Fibroblast of skin of left quadriceps (primary cell): Measurements from ENCODE around the gene HMGN2.
"Not testable (repeated sequence)": the region's sequence is repeated elsewhere in the genome, so short reads cannot be mapped to it uniquely, and the experiment has no call there.

ENCODE experiments used
- DNase-seq, 2 experiments: peaks; one replicate each; pipeline ENCODE4 v3.0.0-alpha.2; 2013; ENCODE audit warnings: low read depth in 2 of 2

The HMGN2 gene

GRCh38 chr1:26477446-26478152 lies 5.4 kb downstream of the HMGN2 start:
- DNase-seq, result no peak

GRCh38 chr1:26478159-26478558 lies 5.9 kb downstream of the HMGN2 start:
- DNase-seq, result no peak

GRCh38 chr1:26478988-26479387 lies 6.7 kb downstream of the HMGN2 start:
- no peak for DNase-seq

- DNase-seq, result peak in 1 of 2 experiments; percentile 15
Measured at GRCh38 chr1:26482921-26483320, 10.7 kb downstream of the HMGN2 start.

- DNase-seq, result peak in 1 of 2 experiments; percentile 23
Measured at GRCh38 chr1:26483980-26484379, 11.7 kb downstream of the HMGN2 start.

- no peak for DNase-seq
Measured at GRCh38 chr1:26490155-26490554, 17.9 kb downstream of the HMGN2 start.

GRCh38 chr1:26493267-26493666 lies 21.0 kb downstream of the HMGN2 start:
- no peak for DNase-seq

- DNase-seq, result no peak
Measured at GRCh38 chr1:26493938-26494337, 21.7 kb downstream of the HMGN2 start.

GRCh38 chr1:26496861-26497260 lies 24.6 kb downstream of the HMGN2 start:
- DNase-seq, result no peak

GRCh38 chr1:26498894-26499293 lies 26.7 kb downstream of the HMGN2 start:
- DNase-seq, result no peak

GRCh38 chr1:26500488-26501175 lies 28.4 kb downstream of the HMGN2 start:
- DNase-seq, result peak; percentile 55

GRCh38 chr1:26510711-26511110 lies 38.5 kb downstream of the HMGN2 start:
- not testable (repeated sequence) for DNase-seq

GRCh38 chr1:26515836-26516235 lies 43.6 kb downstream of the HMGN2 start:
- not testable (repeated sequence) for DNase-seq

GRCh38 chr1:26516987-26517765 lies 44.9 kb downstream of the HMGN2 start:
- no peak for DNase-seq

GRCh38 chr1:26517766-26518049 lies 45.5 kb downstream of the HMGN2 start:
- no peak for DNase-seq

- no peak for DNase-seq
Measured at GRCh38 chr1:26518355-26518754, 46.1 kb downstream of the HMGN2 start.

- DNase-seq, result no peak
Measured at GRCh38 chr1:26520339-26520738, 48.1 kb downstream of the HMGN2 start.

- DNase-seq, result no peak
Measured at GRCh38 chr1:26521669-26522030, 49.4 kb downstream of the HMGN2 start.

GRCh38 chr1:26522073-26522472 lies 49.8 kb downstream of the HMGN2 start:
- no peak for DNase-seq

- DNase-seq, result no peak
Measured at GRCh38 chr1:26524181-26524580, 51.9 kb downstream of the HMGN2 start.
